CD4-positive, alpha-beta T cell treated with Interleukin-21 for 1 hour (primary cell): ENCODE measurements around the gene NR5A2.

Source experiments
- DNase-seq: peaks from one replicate; pipeline ENCODE4 v3.0.0-alpha.2; 2020

NR5A2 gene

DNA sequence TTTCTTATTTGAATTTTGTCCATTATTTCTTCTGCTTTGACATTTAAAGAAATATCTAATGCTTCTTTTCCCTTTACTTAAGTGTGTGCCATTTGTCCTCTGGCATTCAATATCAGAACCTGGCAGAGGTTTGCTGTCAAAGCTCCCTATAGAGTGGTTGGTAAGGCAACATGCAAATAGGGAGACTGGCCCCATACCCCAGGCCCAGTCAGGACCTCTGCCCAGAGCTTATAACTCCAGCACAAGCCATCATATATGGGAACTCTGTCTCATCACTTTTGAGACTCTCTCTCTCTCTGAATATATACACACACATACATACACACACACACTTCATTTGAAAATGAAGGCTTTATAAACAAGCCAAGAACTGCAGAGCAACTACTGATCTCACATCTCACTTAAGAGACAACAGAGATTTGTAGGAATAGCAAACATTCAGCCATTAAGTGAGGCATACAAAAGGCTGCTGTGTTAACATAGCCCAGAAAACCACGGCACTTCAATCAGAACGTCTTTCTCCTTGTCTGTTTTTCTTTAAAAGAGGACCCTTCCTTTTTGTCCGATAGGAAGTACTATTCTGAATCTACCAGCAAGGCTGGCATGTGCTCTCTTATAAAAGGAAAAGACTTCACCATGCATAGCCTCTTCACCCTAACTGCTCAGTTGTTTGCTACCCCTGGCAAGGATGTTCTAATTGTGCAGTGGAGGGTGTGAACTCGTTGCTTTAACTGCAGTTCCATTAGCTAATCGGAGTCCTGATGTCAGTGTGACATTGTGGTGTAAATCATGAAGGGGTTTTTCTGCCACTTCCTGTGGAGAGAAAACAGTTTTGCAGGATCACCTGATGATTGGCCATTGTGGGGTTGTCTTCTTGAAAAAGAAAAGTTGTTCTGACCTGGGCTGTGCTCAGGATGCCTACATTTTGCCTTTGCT lies 101.7 kb downstream of the NR5A2 start:
- peak; percentile 56 for DNase-seq

DNA sequence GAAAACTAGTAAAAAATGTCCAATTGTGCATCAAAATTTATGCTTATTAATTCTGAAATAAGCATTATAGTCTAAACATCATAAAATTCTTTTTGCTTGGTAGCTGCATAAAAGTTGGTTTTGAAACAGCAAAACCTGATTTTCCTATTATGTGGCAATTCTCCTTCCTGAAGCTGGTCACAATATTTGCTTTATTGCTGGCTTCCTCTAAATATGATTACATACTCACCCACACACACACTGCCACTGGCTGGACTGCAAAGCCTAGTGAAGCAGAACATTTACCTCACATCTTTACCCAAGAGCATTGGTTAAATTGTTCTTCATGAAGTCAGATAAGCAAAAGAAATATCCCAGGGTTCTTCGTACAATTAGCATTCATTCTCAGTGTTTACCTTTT lies 103.0 kb downstream of the NR5A2 start:
- no peak for DNase-seq

GRCh38 chr1:200131551-200132125 lies 104.1 kb downstream of the NR5A2 start:
- no peak for DNase-seq

DNA sequence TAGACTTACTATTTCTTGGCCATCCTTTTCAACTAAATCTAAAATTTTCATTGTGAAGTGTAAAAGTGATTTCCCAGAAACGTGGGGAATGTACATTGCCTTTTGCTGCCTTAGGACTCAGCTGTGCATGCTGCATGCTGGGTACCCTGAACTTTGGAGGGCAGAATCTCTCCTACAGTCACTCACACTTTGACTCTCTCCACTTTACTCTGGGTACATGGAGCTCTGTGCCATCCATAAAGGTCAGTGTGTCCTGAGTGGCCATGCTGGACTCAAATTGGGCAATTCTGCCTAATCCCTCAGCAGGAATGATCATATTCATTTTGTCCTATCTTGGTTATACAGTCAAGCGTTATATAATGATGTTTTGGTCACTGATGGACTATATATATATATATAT lies 105.6 kb downstream of the NR5A2 start:
- DNase-seq = no peak

GRCh38 chr1:200134116-200134515 lies 106.6 kb downstream of the NR5A2 start:
- no peak for DNase-seq

DNA sequence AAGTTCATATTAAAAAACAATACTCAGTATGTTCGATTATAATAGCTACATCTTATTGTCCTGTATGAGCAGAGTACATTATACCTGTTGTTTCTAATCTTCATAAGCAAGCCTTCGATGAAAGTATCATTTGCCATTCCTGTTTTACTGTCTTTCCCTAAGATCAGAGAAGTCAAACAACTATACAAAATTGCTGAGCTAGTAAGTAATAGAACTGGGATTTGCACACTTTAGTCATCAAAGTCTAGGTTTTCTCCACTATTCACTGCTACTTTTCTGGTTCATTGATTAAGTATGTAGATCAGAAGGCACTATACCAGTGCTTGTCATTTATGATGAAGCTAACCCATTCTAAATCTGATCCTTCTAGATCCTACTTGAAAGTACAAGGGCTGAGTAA lies 108.9 kb downstream of the NR5A2 start:
- no peak for DNase-seq

DNA sequence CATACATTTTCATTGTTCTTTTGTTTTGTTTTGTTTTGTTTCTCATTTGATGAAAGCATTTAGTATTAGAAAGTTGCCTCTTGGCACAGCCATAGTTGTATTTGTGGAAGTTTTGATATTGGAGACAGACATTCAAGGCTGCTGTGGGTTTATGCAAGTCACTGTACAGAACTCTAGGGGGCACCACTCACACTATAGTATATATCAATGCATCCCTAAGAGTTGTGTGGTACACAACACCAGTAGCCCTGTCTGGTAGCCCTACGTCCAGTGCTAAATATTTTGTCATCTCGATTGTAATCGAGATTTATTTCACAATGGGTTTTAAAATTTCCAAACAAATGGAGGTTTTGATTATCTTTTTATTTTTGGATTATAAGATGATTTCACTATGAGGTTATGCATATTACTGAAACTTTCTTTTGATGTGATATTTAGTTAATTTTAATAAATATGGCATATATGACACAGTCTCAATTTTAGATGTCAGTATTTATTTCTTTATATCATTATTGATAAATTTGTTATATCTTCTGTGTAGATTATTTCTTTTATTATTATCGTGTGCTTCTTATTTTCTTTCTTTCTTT lies 112.2 kb downstream of the NR5A2 start:
- peak; percentile 58 for DNase-seq

- no peak for DNase-seq
These were observed 115.8 kb downstream of the NR5A2 start for GRCh38 chr1:200143347-200143746.

- no peak for DNase-seq
These were observed 118.6 kb downstream of the NR5A2 start for GRCh38 chr1:200146100-200146499.

- DNase-seq = no peak
These were observed 119.6 kb downstream of the NR5A2 start for GRCh38 chr1:200147094-200147493.

- DNase-seq = no peak
These were observed 120.2 kb downstream of the NR5A2 start for GRCh38 chr1:200147742-200148141.

GRCh38 chr1:200150006-200150405 lies 122.5 kb downstream of the NR5A2 start:
- DNase-seq = no peak

DNA sequence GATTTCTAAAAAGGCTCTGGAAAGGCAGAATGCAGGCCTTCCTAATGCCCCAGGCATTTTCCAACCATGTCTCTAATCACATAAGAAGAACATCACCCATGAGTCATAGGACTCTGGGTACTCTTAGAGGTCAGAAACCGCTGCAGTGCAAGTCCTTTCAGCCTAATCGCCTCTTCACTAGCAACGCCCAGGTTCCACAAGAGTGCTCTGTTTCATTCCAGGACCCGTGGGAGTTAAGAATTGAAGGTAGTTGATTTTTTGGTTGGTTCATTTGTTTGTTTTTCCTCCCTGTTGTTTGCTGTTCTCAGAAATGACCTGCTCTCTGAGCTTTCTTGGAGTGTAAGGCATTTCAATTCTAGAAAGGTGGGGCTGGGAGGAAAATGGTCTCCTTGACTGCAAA lies 123.2 kb downstream of the NR5A2 start:
- no peak for DNase-seq

GRCh38 chr1:200152336-200152735 lies 124.8 kb downstream of the NR5A2 start:
- DNase-seq = no peak

DNA sequence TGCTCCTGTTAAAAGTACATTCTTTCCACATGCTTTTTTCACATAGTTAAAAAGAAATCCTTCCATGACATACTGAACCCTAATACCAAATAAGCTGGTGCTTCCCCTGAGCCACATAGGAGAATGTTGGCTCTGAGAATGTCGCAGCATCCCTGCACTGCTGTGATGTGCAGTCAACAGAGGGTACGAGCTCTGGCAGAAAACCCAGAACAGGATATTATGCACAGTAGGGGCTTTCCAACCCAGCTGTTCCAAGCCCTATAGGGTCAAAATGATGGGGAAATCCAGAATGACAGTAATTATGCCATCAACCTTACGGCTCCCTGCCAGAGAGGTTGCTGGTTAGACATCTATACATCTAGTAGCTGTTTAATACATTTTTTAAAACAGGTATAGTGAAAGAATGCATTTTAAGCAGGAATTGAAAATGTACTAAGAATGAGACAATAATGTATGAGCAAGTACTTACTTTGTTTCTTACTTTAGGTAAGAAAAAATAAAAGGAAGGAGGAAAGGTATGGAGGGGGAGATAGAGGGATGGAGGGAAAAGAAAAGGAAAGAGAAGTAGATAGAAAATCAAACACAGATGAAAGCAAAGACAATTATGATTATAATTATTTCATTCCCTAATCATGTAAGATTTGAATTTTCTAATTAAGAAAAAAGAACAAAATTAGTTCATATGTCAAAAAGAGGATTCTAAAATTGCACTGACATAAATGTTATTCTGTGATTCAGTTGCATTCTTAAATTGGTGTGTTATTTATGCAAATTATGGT lies 126.0 kb downstream of the NR5A2 start:
- DNase-seq = peak; percentile 68

DNA sequence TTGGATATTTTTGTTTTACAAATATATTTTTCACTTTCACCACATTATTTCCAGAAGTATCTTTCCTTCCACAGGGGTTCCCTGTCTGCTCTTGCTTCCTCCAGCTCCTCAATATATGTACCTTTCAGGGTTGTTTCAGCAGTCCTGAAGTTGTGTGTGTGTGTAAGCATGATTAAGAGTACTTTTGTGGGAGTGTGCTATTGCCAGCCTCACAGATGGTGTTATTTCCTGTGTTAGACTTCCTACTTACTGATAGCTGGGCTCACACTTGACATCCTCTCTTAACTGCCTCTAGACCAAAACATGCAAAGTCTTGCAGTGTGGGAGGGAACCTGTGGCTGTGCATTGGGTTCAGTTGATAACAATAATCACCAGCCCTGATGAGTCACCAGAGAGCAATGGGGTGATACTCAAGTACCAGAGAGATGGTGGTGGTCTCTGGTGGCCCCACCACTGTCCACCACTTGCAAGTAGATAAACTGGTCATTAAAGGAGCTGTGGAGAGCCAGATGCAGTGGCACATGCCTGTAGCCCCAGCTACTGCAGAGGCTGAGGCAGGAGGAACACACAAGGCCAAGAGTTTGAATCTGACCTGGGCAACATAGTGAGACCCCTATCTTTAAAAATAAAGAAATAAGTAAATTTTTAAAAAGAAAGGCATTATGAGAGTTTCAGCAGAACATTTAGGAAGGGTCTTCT lies 126.7 kb downstream of the NR5A2 start:
- DNase-seq = peak; percentile 71

GRCh38 chr1:200157715-200158114 lies 130.2 kb downstream of the NR5A2 start:
- no peak for DNase-seq

GRCh38 chr1:200161801-200162200 lies 134.3 kb downstream of the NR5A2 start:
- no peak for DNase-seq

GRCh38 chr1:200162258-200162657 lies 134.7 kb downstream of the NR5A2 start:
- DNase-seq = no peak

DNA sequence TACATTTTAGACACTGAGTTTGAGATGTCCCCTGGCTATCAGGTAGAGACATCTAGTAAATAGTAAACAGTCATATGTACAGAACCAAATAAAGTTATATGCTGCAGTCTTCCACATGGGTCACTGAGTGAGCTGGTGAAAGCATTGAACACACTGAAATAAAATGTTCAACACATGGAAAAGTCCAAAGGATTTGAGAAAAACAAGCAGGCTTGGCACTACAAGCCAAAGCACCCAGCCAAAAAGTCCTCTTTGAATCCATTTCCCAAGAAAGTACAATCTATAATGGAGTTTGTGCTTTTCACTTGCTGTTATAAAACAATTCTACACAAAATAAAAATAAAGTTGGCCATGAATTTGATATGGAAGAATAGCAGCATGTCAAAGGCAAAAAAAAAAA lies 135.4 kb downstream of the NR5A2 start:
- no peak for DNase-seq

- no peak for DNase-seq
These were observed 136.4 kb downstream of the NR5A2 start for GRCh38 chr1:200163911-200164310.

GRCh38 chr1:200165493-200166220 lies 138.1 kb downstream of the NR5A2 start:
- no peak for DNase-seq
